Kidney (tissue), 14 donors: ENCODE measurements around the gene RPS19BP1. TPM values are rescaled to one million over a fixed set of nuclear protein-coding genes. Genes with fewer than 3 reads are reported as not detected.

Experiments
- DNase-seq, 5 donors: peaks; one replicate each; pipeline ENCODE4 v3.0.0-alpha.2; 2013 to 2020
- FAIRE-seq: peaks from 2 replicates; lab custom pipeline; 2012; peaks lifted over from hg19 to GRCh38; lab: Jason Lieb, UNC
- H3K27ac ChIP-seq, 2 donors: one replicate each; pipeline ENCODE4 v1.7.0; 2013; ENCODE audit warnings: low read depth in 2 of 2, low read length in 2 of 2, inconsistent platforms in 1 of 2
- H3K27me3 ChIP-seq: one replicate; pipeline ENCODE4 v1.7.1; 2013; ENCODE audit warnings: low read length, inconsistent platforms; ENCODE audit not compliant: control insufficient read depth, insufficient read depth
- H3K36me3 ChIP-seq, 3 donors: one replicate each; pipeline versions ENCODE4 v1.7.0 to v1.7.1; 2013; ENCODE audit warnings: low read length in 3 of 3, control low read depth in 1 of 3, inconsistent platforms in 1 of 3; ENCODE audit not compliant: insufficient read depth in 3 of 3, control insufficient read depth in 2 of 3
- H3K4me1 ChIP-seq, 3 donors: one replicate each; pipeline versions ENCODE4 v1.7.0 to v1.7.1; 2013; ENCODE audit warnings: low read length in 3 of 3, inconsistent platforms in 1 of 3, low read depth in 1 of 3; ENCODE audit not compliant: control insufficient read depth in 2 of 3, insufficient read depth in 2 of 3
- H3K4me3 ChIP-seq, 3 donors: one replicate each; pipeline versions ENCODE4 v1.7.0 to v1.8.1; 2013; ENCODE audit warnings: low read length in 3 of 3, control low read depth in 1 of 3, inconsistent platforms in 1 of 3
- H3K9ac ChIP-seq, 3 donors: one replicate each; pipeline versions ENCODE4 v1.7.0 to v1.7.1; 2013; ENCODE audit warnings: low read length in 3 of 3, control low read depth in 1 of 3, inconsistent platforms in 1 of 3
- H3K9me3 ChIP-seq, 3 donors: one replicate each; pipeline versions ENCODE4 v1.7.0 to v1.7.1; 2013; ENCODE audit warnings: low read length in 3 of 3, control low read depth in 1 of 3, inconsistent platforms in 1 of 3; ENCODE audit not compliant: control insufficient read depth in 2 of 3, insufficient read depth in 1 of 3
- intact Hi-C: fragments of 100-400 bp; cut with DNase I; formaldehyde crosslinking; loops from one replicate; pipeline ENCODE4 v1.11.1; 2022
- polyA plus RNA-seq: library from polyadenylated mRNA; stranded (reverse); fragments of 350-450 nt; fragmentation: Illumina TruSeq; extraction: RNeasy Lipid Tissue Mini Kit (QIAGEN cat#74804); gene quantifications from one replicate; pipeline ENCODE4 v1.2.3, GENCODE V29; 2014; ENCODE audit warnings: low read depth, low replicate concordance; ENCODE audit not compliant: insufficient read depth
- total RNA-seq: library from RNA; stranded (reverse); fragmentation: NEBNext Ultra II Directional; extraction: Animal tissue kit (Norgen Biotek cat#: 25700); gene quantifications from one replicate; pipeline ENCODE4 v1.2.1, GENCODE V29; 2021
- TF ChIP-seq, protein P1 (sequence below): IDR thresholded peaks from 3 replicates; pipeline ENCODE4 v1.5.1; 2012; ENCODE audit warnings: mild to moderate bottlenecking, moderate library complexity, borderline replicate concordance; ENCODE audit not compliant: insufficient read depth; ENCODE audit errors: extremely low read depth
- donor health status: control.
- donor health status: control.
- donor health status: control.
- donor health status: control.
- donor health status: control.
- donor health status: DM: yes; HTN: yes; CAD: no.
- donor health status: Normal renal cell carcinoma (clear cell type).

The RPS19BP1 gene
- total and polyA plus RNA-seq, 2 donors from 2014 or later = 51.8 to 180 TPM

DNA sequence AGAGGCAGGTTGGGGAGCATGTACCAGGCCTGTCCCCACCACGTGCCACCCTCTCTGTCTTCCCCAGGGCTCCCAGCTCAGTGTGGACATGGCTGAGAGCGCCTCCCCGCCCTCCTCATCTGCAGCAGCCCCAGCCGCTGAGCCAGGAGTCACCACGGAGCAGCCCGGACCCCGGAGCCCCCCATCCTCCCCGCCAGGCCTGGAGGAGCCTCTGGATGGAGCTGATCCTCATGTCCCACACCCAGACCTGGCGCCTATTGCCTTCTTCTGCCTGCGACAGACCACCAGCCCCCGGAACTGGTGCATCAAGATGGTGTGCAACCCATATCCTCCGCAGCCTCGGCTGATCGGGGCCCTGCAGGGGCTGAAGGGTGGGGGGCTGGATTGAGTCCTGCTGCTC, 38.1 kb upstream of the RPS19BP1 start, which contains the start of gene CACNA1I:
Gene CACNA1I (plus strand): TSS at position 89 of the 400 bp plus-strand sequence. CDS start 0 bp downstream, at position 89.
- FAIRE-seq (no peak), DNase-seq (no peak)
- H3K4me1 ChIP-seq = no peaks in the 10 kb centered on the region
- H3K9ac ChIP-seq = no peak within 1 kb of the TSS
- no peaks in the 10 kb centered on the region for H3K36me3 ChIP-seq
- no peaks in the 10 kb centered on the region for H3K27me3 ChIP-seq
- no peak within 1 kb of the TSS for H3K4me3 ChIP-seq
- TF ChIP-seq, protein P1, sequence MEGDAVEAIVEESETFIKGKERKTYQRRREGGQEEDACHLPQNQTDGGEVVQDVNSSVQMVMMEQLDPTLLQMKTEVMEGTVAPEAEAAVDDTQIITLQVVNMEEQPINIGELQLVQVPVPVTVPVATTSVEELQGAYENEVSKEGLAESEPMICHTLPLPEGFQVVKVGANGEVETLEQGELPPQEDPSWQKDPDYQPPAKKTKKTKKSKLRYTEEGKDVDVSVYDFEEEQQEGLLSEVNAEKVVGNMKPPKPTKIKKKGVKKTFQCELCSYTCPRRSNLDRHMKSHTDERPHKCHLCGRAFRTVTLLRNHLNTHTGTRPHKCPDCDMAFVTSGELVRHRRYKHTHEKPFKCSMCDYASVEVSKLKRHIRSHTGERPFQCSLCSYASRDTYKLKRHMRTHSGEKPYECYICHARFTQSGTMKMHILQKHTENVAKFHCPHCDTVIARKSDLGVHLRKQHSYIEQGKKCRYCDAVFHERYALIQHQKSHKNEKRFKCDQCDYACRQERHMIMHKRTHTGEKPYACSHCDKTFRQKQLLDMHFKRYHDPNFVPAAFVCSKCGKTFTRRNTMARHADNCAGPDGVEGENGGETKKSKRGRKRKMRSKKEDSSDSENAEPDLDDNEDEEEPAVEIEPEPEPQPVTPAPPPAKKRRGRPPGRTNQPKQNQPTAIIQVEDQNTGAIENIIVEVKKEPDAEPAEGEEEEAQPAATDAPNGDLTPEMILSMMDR = no peak
- peaks cover 0 to 1% (median 0%) of the 10 kb centered on the region in 3 donors for H3K9me3 ChIP-seq
- no peak within 1 kb of the TSS for H3K27ac ChIP-seq
- intact Hi-C loops = no loop called here

DNA sequence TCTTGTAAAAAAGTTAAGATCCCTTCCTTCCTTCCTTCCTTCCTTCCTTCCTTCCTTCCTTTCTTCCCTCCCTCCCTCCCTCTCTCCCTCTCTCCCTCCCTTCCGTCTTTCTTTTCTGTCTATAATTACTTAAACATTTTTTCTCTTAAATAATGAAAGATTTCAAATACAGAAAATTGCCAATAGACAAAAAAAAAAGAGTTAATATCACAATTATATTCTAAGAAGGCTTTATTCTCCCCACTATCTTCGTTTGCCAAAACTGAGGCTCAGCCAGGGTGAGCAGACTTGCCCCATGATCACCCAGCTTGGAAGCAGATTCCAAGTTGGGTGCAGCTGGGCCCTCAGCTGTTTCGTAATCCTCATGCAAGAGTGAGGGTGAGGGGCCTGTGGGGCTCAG, 37.7 kb upstream of the RPS19BP1 start:
- Histone ChIP-seq H3K27ac (no peak overlapping the region), H3K4me1 (no peaks in the 10 kb centered on the region), H3K9ac (no peak overlapping the region), H3K36me3 (no peaks in the 10 kb centered on the region), H3K27me3 (no peaks in the 10 kb centered on the region), H3K9me3 (peaks cover 0 to 2% (median 0%) of the 10 kb centered on the region in 3 donors), H3K4me3 (no peak overlapping the region)
- TF ChIP-seq, protein P1 = no peak
- no peak for FAIRE-seq
- no peak for DNase-seq
- intact Hi-C loops = no loop called here

DNA sequence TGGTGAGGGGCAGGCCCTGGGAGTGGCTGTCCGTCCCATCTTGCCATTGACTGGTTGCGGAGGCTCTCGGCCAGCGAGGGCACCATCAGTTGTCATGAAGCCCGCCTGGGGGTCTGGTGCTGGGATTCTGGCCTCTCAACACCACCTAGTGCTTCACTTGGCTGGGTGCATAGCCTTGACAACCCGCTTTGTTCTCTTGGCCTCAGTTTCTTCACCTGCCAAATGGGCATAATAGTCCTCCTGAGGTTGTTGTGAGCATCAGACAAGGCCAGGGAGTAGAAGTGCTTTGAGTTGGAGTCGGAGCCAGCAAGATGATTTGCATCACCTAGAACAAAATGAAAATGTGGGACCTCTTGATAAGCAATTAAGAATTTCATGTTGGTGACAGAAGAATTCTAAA, 36.5 kb upstream of the RPS19BP1 start:
- Histone ChIP-seq H3K27me3 (no peaks in the 10 kb centered on the region), H3K9me3 (peaks cover 0 to 2% (median 0%) of the 10 kb centered on the region in 3 donors), H3K36me3 (peaks cover 0 to 2% (median 0%) of the 10 kb centered on the region in 3 donors), H3K27ac (no peak overlapping the region), H3K9ac (no peak overlapping the region), H3K4me1 (no peaks in the 10 kb centered on the region), H3K4me3 (no peak overlapping the region)
- intact Hi-C loops = no loop called here
- DNase-seq (no peak), FAIRE-seq (no peak)
- TF ChIP-seq, protein P1 = no peak
